UCSD-AML1 (cell line): ENCODE data around the gene TOR1B.

Experiments used
- DNase-seq: peaks from one replicate; lab custom pipeline; 2025; ENCODE audit not compliant: unreplicated experiment; lab: John Stamatoyannopoulos, UW

The TOR1B gene

DNA sequence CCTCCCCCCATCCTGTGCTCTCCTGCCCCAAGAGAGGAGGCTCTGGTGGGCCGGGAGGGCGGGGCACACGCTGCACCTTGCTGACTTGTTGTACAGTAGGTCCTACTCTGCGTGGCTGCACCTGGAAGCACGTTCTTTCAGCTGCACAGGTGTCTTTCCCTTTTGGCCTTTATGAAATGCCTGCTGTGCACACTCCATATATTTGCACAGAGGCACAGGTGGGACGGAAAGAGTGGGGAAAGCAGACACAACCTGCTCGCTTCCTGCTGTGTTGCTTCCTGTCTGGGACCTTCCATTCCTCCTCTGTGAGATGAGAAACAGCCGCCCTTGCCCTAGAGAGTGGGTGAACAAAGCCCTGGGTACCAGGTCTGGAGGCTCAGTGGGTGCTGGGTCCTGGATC, 37.0 kb downstream of the TOR1B start:
- no peak for DNase-seq

DNA sequence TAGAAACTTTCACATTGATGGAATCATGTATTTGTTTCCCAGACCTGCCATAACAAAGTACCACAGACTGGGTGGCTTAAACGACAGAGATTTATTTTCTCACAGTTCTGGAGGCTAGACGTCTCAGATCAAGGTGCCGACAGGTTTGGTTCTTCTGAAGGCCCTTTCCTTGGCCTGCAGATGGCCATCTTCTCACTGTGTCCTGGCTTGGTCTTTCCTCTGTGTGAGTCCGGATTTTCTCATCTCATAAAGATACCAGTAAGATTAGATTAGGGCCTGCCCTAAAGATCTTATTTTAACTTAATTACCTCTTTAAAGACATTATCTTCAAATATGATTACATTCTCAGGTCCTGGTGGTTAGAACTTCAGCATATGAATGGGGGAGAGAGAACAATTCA, 38.1 kb downstream of the TOR1B start:
- no peak for DNase-seq

DNA sequence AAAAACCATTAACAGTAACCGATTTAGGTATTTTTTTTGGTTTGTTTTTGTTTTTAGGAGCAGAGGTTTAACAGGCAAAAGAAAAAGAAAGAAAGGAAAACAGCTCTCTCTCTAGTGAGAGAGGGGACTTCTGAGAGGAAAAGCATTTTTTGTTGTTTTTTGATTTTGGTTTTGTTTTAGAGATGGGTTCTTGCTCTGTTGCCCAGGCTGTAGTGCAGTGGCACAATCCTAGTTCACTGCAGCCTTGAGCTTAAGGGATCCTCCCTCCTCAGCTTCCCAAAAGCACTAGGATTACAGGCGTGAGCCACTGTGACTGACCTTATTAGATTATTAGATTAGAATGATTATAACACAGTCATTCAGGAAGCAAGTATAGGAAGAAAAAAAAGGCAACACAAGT, 42.4 kb downstream of the TOR1B start:
- no peak for DNase-seq

DNA sequence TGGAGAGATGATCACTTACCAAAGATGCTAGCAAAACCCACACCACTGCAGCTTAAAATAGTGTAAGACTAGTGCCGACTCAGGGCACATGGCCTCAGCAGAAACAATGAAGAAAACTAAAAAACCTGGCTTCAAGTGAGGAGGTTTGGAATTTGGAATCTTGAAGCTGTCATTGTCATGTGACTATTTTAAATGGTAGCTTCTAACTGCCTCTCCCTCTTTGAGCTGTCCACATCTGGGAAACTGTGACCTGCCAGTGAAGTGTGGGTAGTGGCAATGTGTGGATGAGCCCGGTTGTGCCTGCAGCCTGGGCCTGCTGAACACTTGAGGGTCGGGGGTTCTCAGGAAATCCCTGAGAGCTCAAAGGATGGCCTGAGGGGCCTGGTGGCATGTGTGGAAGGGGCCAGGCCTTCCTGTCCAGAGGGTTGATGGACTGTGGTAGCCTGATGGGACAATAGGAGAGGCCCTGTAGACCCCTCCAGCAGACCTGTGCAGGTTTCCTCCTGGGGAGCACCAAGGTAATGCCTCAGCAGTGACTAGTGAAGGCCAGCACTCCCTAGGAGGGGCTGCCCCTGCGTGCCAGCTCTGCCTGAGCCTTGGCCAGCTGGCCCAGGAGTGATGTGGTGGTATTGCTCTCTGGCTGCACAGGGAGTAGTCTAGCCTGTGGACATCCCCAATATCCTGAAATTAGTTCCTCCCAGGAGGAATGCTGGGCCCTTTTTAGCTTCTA, 45.9 kb downstream of the TOR1B start:
- no peak for DNase-seq

DNA sequence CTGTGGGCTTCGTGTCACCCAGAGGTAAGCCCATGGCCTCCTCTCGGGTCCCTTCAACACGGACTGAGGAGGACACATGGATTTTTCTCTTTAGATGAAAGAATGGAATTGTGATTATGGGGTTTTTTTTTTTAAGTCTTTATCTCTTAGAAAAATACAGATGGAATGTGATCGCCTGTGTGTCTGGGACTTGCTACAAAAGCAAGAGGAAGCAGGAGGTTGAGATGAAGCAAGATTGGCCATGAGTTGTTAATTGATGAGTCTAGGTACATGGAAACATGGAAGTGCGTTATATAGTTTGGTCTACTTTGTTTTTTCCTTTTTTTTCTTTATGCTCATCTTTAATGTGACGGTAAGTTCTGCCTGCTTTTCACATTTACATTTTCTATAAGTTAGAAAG, 46.9 kb downstream of the TOR1B start:
- no peak for DNase-seq

DNA sequence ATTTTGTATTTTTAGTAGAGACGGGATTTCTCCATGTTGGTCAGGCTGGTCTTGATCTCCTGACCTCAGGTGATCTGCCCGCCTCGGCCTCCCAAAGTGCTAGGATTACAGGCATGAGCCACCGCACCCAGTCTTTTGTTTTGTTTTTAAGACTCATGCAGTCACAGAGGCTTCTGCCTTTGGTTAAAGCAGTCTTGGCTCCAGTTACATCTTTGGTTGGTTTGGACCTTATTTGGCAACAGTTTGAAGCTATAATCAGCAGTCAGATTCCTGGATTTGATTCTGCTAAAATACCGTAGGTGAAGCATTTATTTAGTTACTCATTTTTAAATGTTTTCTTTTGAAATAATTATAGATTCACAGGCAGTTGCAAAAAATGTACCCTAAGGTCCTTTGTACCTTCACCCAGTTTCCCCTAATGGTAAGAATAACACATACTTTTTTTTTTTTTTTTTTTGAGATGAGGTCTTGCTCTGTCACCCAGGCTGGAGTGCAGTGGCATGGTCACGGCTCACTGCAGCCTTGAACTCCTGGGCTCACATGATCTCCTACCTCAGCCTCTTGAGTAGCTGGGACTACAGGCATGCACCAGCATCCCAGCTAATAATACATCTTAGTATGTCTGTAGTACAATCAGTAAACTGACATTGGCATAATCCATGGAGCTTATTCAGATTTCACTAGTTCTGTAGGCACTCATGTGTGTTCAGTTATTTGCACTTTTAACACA, 48.0 kb downstream of the TOR1B start:
- no peak for DNase-seq

DNA sequence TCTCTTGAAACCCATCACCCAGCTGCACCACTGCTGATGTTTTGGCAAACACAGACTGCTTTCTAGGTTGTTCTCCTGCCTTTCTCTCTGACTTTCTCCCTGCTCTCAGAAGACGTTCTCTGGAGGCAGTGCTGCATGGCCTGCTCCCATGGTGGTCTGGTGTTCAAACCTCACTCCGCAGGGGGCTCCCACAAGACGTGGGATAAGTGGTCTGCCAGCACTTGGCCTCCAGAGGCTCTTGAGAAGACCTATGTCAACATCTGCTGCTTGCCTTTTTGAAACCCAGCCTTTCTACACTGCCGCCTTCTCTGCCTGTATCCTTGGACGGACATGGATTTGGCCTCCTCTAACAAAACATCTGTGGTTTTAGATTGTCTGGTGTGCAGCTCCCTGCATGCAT, 48.8 kb downstream of the TOR1B start:
- DNase-seq = no peak

DNA sequence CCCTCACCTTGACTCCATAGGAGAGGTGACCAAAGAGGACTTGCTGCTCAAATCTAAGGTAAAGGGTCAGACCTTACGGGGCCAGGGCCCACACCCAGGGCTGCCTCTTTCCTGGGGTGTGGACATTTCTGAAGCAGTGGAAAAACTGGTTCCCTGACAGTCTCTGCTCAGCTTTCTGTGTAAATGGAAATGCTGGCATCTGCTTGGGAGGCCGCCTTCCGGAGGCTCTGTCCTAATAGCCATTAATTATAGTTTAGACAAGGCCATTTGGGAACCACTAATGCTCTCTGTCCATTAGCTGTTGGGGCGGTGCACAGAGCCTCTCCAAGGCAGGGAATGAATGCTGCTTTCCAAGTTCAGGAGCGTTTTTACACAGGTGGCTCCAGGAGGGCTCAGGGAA, 49.6 kb downstream of the TOR1B start:
- DNase-seq = no peak

DNA sequence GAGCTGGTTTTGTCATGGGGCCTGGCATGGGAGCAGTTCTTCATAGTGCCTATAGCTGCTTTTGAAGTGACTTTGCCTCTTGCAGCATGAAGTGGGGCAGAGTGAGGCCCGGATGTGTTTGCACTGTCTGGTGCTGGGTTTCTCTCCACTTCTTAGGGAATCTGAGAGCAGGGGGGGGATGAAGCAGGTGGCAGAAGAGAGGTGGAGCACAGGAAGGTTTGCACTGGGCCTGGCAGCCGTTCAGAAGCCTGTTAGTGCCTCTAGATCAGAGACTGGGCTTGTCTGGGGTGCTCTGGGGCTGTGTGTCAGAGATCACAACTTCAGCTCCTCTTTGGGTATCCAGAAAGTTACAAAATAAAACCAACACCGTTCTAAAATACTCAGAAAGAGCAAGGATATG, 50.6 kb downstream of the TOR1B start:
- no peak for DNase-seq

DNA sequence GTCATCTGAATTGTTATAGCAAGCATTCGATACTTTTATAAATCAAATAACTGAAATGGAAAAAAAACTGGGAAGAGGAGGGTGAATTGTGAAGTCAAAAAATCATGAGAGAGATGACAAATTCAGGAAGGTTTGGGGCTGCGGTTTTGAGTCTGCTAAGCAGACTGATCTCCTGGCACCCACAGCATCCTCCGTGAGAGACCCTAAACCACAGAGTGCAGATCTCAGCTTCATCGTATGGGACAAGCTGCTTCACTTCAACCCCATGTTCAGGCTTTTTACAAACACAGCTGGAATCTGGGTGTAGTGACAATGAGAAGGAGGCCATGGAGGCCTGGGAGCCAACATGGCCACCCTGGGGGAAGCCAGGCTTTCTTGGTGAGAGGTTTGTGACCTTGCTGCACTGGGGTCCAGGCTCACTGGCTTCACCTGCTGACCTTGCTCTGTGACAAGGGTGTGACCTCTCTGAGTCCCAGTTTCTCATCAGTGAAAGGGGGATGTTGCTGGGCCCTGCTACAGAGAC, 51.7 kb downstream of the TOR1B start:
- DNase-seq = no peak

DNA sequence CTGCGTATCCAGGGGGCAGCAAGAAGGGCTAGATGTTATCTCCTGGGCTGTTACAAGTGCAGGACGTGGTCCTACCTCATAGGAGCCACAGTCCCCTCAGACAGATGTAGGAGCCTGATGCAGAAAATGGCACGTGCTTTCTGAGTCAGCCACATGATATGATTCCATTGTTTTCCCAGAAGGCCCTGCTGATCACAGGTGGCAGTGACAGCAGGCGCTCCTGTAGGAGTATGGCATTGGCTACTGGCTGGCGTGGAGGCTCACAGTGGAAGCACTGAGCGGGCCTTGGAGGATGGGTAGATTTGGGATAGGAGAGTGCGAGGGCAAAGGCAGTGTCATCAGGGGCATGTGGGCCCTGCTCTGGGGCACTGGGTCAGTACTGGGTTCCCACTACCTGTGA, 54.2 kb downstream of the TOR1B start:
- no peak for DNase-seq

DNA sequence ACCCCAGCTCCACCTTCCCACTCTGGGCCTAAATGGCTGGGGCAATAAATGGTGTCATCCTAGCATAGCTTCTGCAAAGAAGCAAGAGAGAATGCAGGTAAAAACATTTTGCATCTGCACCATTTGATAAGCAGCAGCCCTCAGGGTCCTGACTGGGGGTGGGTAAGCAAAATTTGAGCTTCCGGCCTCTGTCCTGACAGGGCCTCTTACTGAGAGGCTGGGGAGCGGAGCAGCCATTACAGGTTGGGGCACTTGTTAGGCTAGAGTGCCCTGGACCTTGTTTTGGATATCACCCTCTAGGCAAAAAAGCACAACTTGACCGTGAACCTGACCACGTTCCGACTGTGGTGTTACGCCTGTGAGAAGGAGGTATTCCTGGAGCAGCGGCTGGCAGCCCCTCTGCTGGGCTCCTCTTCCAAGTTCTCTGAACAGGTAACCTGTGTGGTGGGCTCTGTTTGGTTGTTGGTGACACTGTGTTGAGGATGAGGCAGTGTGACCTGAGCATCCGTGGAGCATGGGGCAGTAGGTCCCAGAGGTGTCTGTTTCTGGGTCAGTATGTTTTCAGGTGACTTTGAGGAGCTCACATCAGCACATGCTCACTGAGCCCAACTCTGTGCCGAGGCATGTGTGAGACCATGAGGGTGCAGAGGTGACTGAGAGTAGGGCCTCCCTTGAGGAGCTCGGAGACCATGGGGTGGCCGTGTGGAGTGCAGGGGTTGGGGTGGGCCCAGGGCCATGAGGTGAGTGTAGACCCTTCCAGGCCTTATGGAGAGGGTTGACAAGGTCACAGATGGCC, 55.4 kb downstream of the TOR1B start:
- no peak for DNase-seq
